Measurements from ENCODE around the gene CASS4.

DNA sequence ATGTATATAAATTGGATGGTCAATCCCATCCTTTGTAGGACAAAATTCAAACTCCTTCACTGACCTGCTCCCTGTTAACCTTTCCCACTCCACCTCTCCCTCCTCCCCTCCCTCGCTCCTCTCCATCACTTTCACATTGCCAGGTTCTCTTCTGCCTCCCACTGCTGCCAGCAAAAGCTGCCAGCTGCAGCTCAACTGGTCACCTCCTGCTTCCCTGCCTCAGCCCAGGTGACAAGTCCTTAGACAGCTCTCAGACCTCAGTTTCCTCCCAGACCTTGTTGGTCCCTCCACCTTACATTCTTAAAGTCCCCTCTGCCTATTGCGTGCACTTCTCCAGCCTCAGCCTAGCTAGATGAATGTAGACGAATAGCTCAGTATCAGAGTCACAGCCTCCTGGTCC lies 33.1 kb downstream of the CASS4 start:
- TF ChIP-seq ZFX (IDR thresholded peaks at IDR 0.05) (no peak), ZNF274 (IDR thresholded peaks at IDR 0.05; ENCODE audit: low read depth, low read length) (no peak), SP1 (IDR thresholded peaks at IDR 0.05; ENCODE audit: low read depth) (no peak), MAX (IDR thresholded peaks at IDR 0.05) (no peak), TCF7L2 (IDR thresholded peaks at IDR 0.05; ENCODE audit: borderline replicate concordance, extremely low read depth, insufficient read depth, insufficient read length) (no peak), SRF (IDR thresholded peaks at IDR 0.05; ENCODE audit: low read depth) (no peak), YY1 (IDR thresholded peaks at IDR 0.05; ENCODE audit: extremely low read depth, insufficient replicate concordance, low read depth, low read length) (no peak), ELF1 (IDR thresholded peaks at IDR 0.05; ENCODE audit: borderline replicate concordance, low read depth) (no peak)
- TF ChIP-seq, protein P1, sequence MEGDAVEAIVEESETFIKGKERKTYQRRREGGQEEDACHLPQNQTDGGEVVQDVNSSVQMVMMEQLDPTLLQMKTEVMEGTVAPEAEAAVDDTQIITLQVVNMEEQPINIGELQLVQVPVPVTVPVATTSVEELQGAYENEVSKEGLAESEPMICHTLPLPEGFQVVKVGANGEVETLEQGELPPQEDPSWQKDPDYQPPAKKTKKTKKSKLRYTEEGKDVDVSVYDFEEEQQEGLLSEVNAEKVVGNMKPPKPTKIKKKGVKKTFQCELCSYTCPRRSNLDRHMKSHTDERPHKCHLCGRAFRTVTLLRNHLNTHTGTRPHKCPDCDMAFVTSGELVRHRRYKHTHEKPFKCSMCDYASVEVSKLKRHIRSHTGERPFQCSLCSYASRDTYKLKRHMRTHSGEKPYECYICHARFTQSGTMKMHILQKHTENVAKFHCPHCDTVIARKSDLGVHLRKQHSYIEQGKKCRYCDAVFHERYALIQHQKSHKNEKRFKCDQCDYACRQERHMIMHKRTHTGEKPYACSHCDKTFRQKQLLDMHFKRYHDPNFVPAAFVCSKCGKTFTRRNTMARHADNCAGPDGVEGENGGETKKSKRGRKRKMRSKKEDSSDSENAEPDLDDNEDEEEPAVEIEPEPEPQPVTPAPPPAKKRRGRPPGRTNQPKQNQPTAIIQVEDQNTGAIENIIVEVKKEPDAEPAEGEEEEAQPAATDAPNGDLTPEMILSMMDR (IDR thresholded peaks at IDR 0.05 in 2 of 3, conservative IDR thresholded peaks at IDR 0.05 in 1 of 3; ENCODE audit: borderline replicate concordance in 1 of 3, insufficient read depth in 1 of 3, low read depth in 2 of 3, low read length in 2 of 3) = no peak

Data from HCT116 (cell line).